HepG2 (cell line): ENCODE data around the gene SIRT7. TPM values are rescaled to one million over a fixed set of nuclear protein-coding genes. Genes with fewer than 3 reads are reported as not detected.

ENCODE experiments used
- ATF2 ChIP-seq: sonication (generic); formaldehyde crosslinking; IDR thresholded peaks from 2 replicates; pipeline ENCODE4 v1.4.0; 2020; ENCODE audit warnings: missing genetic modification reagents
- KDM2A ChIP-seq: sonication (generic); formaldehyde crosslinking; IDR thresholded peaks from 2 replicates; pipeline ENCODE4 v1.4.0; 2020; ENCODE audit warnings: low read depth, missing genetic modification reagents, borderline replicate concordance
- MBNL3 ChIP-seq: fragments of 250-450 bp; sonication (Bioruptor Pico); conservative IDR thresholded peaks from 2 replicates; pipeline ENCODE4 v1.8.0; 2022; ENCODE audit warnings: mild to moderate bottlenecking, inconsistent platforms
- PAXIP1 ChIP-seq: sonication (generic); formaldehyde crosslinking; conservative IDR thresholded peaks from 2 replicates; pipeline ENCODE4 v1.4.0; 2020; ENCODE audit warnings: mild to moderate bottlenecking, missing genetic modification reagents, moderate library complexity
- RARG ChIP-seq: sonication (generic); formaldehyde crosslinking; IDR thresholded peaks from 2 replicates; pipeline ENCODE4 v1.4.0; 2020; ENCODE audit warnings: low read depth, mild to moderate bottlenecking, missing genetic modification reagents
- RERE ChIP-seq: IDR thresholded peaks from 2 replicates; pipeline ENCODE4 v1.6.1; 2016; ENCODE audit warnings: low read depth, missing genetic modification reagents, missing compliant biosample characterization
- RXRA ChIP-seq: sonication (generic); formaldehyde crosslinking; IDR thresholded peaks from 2 replicates; pipeline ENCODE4 v1.5.1; 2020; ENCODE audit warnings: missing genetic modification reagents
- SNAI1 ChIP-seq: sonication (generic); formaldehyde crosslinking; IDR thresholded peaks from 2 replicates; pipeline ENCODE4 v1.5.0; 2020; ENCODE audit warnings: mild to moderate bottlenecking, missing genetic modification reagents, borderline replicate concordance
- SPEN ChIP-seq: sonication (generic); formaldehyde crosslinking; IDR thresholded peaks from 2 replicates; pipeline ENCODE4 v1.5.1; 2020; ENCODE audit warnings: low read depth, mild to moderate bottlenecking, missing genetic modification reagents
- STAT5B ChIP-seq: sonication (generic); formaldehyde crosslinking; IDR thresholded peaks from 2 replicates; pipeline ENCODE4 v1.4.0; 2020; ENCODE audit warnings: missing genetic modification reagents
- TIGD3 ChIP-seq: sonication (generic); formaldehyde crosslinking; IDR thresholded peaks from 2 replicates; pipeline ENCODE4 v1.5.1; 2020; ENCODE audit warnings: mild to moderate bottlenecking, missing genetic modification reagents, borderline replicate concordance
- TRIM22 ChIP-seq: fragments of 450-650 bp; IDR thresholded peaks from 2 replicates; pipeline ENCODE4 v1.6.1; 2017
- ZBTB42 ChIP-seq: sonication (generic); formaldehyde crosslinking; IDR thresholded peaks from 2 replicates; pipeline ENCODE4 v1.5.0; 2020; ENCODE audit warnings: mild to moderate bottlenecking, missing genetic modification reagents
- ZNF547 ChIP-seq: sonication (generic); formaldehyde crosslinking; IDR thresholded peaks from 2 replicates; pipeline ENCODE4 v1.5.1; 2020; ENCODE audit warnings: mild to moderate bottlenecking, missing genetic modification reagents
- ZNF563 ChIP-seq: sonication (generic); formaldehyde crosslinking; IDR thresholded peaks from 2 replicates; pipeline ENCODE4 v1.8.0; 2022; ENCODE audit warnings: mild to moderate bottlenecking, moderate library complexity, missing genetic modification reagents
- polyA plus RNA-seq, 8 experiments: library from polyadenylated mRNA; depleted of rRNA in 3 of 8; stranded (reverse) in 7 of 8; unstranded in 1 of 8; fragments of >200 nt; fragmentation: Illumina TruSeq in 4 of 8; extraction: Trizol in 4 of 8; gene quantifications; 2 replicates each; pipeline versions ENCODE4 v1.2.1 to v1.2.3, GENCODE V29; 2011 to 2016; ENCODE audit warnings: low read depth in 4 of 8, missing spikeins in 1 of 8, mixed read lengths in 1 of 8; ENCODE audit not compliant: insufficient read depth in 1 of 8
- total RNA-seq, 5 experiments: library from RNA; depleted of rRNA; stranded (reverse); fragments of >200 nt; fragmentation: Illumina TruSeq; extraction: Trizol; gene quantifications; 2 replicates each; pipeline ENCODE4 v1.2.3, GENCODE V29; 2016; ENCODE audit warnings: low read depth in 1 of 5

SIRT7 gene
- total and polyA plus RNA-seq, 2 of the 13 experiments (the other 11 are each of a cell fraction or from before 2014, with no cell fraction given): 8.3 to 24.8 TPM

GRCh38 chr17:81916234-81917001 is 1.6 kb downstream of the SIRT7 start (continued):
- TF ChIP-seq RERE (CRISPR knock-in tag) (no peak), STAT5B (CRISPR knock-in tag) (no peak), ZBTB42 (CRISPR knock-in tag) (no peak), SNAI1 (CRISPR knock-in tag) (no peak), MBNL3 (CRISPR knock-in tag) (no peak; the same call in 1 of the 2 replicates), TRIM22 (no peak), KDM2A (CRISPR knock-in tag) (no peak), ZNF547 (CRISPR knock-in tag) (no peak), RARG (no peak), PAXIP1 (CRISPR knock-in tag) (0 out of 2 replicates have a peak, but pooled peaks have one; percentile 24), TIGD3 (CRISPR knock-in tag) (no peak), ZNF563 (CRISPR knock-in tag) (no peak), RXRA (CRISPR knock-in tag) (peak; percentile 49; the same call in 1 of the 2 replicates), SPEN (0 out of 2 replicates have a peak, but pooled peaks have one; percentile 27), ATF2 (CRISPR knock-in tag) (no peak)
